ENCODE data around the gene KRTAP4-3. TPM values are rescaled to one million over a fixed set of nuclear protein-coding genes. Genes with fewer than 3 reads are reported as not detected.
"Not testable (repeated sequence)": the region's sequence is repeated elsewhere in the genome, so short reads cannot be mapped to it uniquely, and the experiment has no call there.

Gene KRTAP4-3
- not detected for total RNA-seq

DNA sequence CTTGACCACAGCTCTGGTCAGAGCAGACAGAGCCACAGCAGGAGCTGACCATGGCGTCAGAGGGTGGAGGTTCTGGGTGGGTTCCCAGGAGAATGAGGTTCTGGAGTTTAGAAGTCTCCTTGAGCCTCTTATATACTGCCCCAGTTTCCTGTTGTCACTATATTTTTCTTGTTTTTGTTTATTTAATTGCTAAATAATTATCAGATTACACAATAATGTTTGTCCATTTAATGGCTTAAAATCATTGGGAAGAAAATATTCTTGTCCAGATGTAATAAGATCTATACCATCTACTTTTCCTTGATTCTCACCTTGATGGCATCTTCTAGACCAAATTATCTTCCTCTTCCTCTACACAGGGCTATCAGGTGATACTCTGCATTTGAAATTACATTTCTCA is at the start of gene KRTAP4-3:
Gene KRTAP4-3, minus strand, starts transcription at position 101 of the 400 bp plus-strand sequence. Its CDS starts 49 bp downstream, at position 52.
- ChIA-PET CTCF (no interaction called here), POLR2A (no interaction called here)

DNA sequence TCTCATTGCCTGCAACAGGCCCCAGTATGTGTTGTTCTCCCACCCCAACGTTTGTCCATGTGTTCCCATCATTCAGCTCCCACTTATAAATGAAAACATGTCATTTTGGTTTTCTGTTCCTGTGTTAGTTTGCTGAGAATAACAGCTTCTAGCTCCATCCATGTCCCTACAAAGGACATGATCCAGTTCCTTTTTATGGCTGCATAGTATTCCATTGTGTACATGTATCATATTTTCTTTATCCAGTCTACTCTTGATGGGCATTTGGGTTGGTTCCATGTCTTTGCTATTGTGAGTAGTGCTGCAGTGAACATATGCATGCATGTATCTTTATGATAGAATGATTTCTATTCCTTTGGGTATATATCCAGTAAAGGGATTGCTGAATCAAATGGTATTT is 47.7 kb upstream of the KRTAP4-3 start:
- ChIA-PET CTCF (no interaction called here), POLR2A (no interaction called here)

DNA sequence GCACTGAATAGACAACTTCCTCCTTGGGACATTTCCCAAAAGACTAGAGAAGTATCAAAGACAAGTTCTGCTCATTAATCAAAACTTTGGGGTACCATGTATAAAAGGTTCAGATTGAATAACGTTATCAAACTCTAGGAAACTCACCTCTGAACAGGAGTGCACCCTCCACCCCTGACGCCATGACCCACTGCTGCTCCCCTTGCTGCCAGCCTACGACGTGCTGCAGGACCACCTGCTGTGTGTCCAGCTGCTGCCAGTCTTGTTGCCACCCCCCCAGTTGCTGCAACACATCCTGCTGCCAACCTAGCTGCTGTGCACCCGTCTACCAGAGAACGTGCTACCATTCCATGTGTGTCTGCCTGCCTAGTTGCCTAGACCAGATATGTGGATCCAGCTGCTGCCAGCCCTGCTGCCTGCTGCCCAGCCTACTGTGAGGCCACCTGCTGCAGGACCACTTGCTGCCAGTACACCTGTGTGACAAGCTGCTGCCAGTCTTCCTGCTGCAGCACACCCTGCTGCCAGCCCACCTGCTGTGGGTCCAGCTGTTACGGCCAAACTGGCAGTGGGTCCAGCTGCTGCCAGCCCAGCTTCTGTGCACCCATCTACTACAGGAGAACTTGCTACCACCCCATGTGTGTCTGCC is 44.6 kb upstream of the KRTAP4-3 start:
- POLR2A ChIA-PET, result no interaction called here
- CTCF ChIA-PET, result no interaction called here

DNA sequence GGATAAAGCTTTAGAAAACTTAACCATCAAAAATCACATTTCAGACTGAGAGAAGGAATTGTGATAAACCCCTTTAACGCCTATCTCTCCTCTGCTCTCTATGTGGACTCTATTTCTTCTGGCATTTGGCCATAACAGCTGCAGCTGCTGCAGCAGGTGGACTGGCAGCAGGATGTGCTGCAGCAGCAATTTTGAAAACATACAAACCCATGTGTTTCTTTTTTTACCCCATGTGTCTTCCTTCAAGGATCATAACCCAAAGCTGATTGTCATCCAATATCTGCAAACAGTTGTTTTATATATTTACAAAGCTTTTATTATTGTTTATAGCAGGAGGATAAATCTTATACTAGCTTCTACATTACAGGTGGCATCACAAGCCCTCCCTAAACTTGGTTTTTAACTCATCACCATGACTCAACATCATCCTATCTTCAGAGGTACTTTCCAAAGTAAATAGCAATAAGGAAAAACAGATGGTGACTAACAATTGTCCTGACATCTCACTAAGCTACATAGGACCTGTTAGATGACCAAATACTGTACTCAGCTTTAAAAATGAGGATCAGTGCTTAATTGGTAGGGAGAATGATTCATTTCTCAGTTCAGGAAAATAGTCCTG is 43.9 kb upstream of the KRTAP4-3 start:
- CTCF ChIA-PET, result interaction anchor here (0.9 kb wide), 2 partner anchors 10 to 110 kb away, joined by 3 to 4 read pairs; no protein-coding TSS in a partner anchor
- POLR2A ChIA-PET, result no interaction called here

DNA sequence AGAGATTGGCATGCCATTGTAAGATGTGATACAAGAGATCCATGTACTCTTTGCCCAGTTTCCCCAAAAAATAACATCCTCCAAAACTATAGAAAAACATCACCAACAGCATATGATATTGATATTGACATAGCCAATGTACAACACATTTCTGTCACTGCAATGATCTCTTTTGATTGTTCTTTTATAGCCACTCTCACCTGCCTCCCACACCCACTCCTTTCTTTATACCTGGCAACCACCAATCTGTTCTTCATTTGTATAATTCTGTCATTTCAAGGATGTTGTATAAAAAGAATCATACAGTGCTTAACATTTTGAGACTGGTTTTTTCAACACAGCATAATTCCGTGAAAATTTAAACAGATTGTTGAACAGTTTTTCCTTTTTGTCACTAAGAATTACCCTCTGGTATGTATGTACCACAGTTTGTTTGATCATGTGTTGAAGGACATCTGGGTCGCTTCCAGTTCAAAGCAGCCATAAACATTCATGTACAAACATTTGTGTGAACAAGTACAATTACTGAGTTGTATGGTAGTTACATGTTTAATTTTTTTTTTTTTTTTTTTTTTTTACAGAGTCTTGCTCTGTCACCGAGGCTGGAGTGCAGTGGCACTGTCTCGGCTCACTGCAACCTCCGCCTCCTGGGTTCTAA is 31.5 kb upstream of the KRTAP4-3 start:
- ChIA-PET CTCF (no interaction called here), POLR2A (no interaction called here)

DNA sequence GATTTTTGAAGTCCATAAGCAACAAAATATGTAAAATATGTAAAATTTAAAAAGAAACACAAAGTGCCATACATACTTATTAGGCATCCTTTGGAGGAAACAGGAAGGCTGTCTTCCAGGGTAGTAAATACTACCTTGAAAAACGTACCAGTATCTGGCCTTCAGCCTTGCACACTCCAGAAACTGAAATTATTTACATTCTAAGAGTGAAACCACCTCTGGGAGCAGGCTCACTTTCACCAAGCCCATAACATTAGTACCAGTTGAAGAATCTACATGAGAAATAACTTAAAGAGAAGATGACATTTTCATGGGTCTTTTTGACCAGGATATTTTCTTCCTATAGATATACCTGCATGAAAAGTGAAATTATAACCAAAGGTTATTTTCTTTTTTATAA is 28.0 kb upstream of the KRTAP4-3 start:
- ChIA-PET POLR2A (no interaction called here), CTCF (no interaction called here)

DNA sequence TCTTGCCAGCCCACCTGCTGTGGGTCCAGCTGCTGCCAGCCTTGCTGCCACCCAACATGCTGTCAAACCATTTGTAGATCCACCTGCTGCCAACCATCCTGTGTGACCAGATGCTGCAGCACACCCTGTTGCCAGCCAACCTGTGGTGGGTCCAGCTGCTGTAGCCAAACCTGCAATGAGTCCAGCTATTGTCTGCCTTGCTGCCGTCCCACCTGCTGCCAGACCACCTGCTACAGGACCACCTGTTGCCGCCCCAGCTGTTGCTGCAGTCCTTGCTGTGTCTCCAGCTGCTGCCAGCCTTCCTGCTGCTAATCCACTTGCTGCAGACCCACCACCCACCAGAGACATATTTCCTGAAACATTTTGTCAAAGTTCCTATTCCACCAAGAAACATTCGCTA is 22.3 kb upstream of the KRTAP4-3 start:
- CTCF ChIA-PET, result no interaction called here
- POLR2A ChIA-PET, result no interaction called here

DNA sequence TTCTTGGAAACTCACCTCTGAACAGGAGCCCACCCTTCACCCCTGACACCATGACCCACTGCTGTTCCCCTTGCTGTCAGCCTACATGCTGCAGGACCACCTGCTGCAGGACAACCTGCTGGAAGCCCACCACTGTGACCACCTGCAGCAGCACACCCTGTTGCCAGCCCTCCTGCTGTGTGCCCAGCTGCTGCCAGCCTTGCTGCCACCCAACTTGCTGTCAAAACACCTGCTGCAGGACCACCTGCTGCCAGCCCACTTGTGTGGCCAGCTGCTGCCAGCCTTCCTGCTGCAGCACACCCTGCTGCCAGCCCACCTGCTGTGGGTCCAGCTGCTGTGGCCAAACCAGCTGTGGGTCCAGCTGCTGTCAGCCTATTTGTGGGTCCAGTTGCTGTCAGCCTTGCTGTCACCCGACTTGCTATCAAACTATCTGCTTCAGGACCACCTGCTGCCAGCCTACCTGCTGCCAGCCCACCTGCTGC is 21.9 kb upstream of the KRTAP4-3 start, which contains the start of gene KRTAP9-1:
Gene KRTAP9-1, plus strand, starts transcription at position 51 of the 482 bp plus-strand sequence. Its CDS starts 0 bp downstream, at position 51.
- POLR2A ChIA-PET, CTCF ChIA-PET: not testable (repeated sequence)

DNA sequence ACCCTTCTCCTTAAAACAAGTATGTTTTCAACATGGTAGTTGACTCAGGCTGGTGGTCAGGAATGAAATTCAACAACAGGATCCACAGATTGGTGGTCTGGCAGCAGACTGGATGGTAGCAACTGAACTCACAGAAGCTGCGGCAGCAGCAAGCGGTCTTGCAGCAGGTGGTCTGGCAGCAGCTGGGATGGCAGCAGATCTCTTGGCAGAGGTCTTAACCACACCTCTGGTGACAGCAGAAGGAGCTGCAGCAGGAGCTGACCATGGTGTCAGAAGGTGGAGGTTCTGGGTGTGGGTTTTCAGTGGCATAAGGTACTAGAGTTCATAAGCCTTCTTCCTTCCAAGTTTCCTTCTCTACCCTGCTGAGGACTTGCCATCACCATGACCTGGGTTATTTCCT is 18.9 kb upstream of the KRTAP4-3 start:
- CTCF ChIA-PET, result no interaction called here
- POLR2A ChIA-PET, result no interaction called here

DNA sequence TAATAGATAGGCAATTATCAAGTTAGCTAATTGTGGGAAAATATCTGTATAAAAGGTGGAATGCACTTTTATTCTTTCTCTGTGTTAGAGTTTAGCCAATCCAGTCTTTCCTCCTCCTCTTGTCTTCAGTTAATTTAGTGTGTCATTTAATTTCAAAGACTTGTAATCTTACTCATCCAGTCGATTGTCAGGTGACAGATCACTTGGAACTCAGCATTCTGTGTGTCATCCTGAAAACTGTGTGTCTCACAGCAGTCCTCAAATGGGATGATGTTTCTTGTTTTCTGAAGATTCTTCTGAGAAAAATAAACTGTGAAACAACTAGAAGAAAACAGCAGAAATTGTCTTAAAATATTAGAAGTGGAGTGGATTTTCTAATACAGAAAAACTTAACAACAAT is 17.0 kb upstream of the KRTAP4-3 start:
- ChIA-PET POLR2A (no interaction called here), CTCF (no interaction called here)

DNA sequence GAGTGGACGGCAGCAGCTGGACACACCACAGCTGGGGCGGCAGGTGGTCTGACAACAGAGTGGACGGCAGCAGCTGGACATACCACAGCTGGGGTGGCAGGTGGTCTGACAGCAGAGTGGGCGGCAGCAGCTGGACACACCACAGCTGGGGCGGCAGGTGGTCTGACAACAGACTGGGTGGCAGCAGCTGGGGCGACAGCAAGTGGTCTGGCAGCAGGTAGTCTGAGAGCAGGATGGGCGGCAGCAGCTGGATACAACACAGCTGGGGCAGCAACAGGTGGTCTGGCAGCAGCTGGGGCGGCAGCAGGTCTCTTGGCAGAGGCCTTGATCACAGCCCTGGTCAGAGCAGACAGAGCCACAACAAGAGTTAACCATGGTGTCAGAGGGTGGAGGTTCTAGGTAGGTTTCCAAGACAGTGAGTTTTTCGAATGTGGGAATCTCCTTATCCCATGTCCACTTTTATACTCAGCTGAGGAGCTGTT is 16.5 kb upstream of the KRTAP4-3 start, which contains the start of gene KRTAP4-1:
Gene KRTAP4-1, minus strand, starts transcription at position 432 of the 482 bp plus-strand sequence. Its CDS starts 57 bp downstream, at position 375.
- ChIA-PET CTCF (no interaction called here), POLR2A (no interaction called here)

DNA sequence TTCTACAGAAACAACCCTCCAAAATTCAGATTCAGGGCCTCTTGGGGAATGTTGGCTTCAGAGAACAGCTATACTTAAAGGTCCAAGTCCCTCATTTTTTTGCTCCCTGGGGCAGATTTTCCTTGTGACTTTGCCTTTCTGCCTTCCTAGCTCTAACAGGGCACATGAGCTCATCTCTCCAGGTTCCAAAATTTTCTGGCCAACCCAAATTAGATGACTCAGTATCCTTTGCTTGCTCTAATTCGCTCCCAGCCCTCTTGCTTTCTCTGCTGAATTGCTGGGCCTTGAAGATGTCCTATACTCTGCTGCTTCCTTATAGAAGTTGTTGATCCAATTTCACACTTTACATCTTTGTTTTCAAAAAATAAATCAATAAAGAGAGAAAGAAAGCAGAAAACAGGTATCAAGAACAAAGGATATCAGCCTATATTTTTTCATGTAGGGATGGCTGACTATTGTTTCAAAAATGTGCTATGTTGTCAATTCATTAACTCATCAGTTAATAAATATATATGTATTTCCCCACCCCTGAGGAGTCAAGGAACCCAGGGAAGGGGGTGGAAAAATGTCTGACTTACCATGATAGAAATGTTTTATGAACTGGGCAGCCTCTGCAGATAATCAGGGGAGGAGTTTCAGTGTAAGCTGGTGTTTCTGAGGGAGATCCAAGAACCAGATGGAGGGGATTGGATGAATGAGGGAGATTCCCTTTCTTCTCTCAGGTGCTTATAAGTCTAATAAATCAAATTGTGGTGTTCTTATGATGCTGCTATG is 11.0 kb upstream of the KRTAP4-3 start:
- POLR2A ChIA-PET, result no interaction called here
- CTCF ChIA-PET, result interaction anchor here (0.6 kb wide), 1 partner anchor 143 kb away, joined by 3 read pairs; no protein-coding TSS in a partner anchor

DNA sequence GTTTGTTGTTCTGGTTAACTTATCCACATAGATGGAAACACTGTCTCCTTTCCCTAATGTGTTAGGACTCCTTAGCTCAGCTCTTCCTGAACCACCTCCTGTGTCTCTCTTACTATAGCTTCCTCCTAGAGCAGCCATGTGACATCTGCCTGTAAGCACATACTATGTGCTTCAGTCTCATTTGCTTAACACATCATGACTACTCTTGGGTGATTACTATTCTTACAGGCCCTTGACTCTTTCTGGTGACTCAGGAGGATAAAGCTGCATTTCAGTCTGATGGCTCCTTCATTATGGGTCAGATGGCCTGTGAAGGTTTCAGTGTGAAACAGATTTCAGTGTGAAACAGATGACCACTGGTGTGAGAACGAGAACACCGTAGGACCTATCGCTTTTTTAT is 10.3 kb upstream of the KRTAP4-3 start:
- CTCF ChIA-PET, result no interaction called here
- POLR2A ChIA-PET, result no interaction called here

DNA sequence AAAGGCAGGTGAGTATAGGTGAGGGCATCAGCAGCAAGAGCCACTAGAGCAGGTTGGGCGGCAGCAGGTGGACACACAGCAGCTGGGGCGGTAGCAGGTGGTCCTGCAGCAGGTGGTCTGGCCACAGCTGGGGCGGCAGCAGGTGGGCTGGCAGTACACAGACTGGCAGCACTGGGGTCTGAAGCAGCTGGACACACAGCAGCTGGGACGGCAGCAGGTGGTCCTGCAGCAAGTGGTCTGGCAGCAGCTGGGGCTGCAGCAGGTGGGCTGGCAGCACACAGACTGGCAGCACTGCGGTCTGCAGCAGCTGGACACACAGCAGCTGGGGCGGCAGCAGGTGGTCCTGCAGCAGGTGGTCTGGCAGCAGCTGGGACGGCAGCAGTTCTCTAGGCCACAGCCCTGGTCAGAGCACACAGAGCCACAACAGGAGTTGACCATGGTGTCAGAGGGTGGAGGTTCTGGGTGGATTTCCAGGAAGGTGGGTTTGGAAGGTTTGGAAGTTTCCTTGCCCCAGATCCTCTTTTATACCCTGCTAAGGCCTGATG is 9.8 kb upstream of the KRTAP4-3 start, which contains the start of gene KRTAP4-2:
Gene KRTAP4-2, minus strand, starts transcription at position 495 of the 545 bp plus-strand sequence. Its CDS starts 57 bp downstream, at position 438.
- POLR2A ChIA-PET, result no interaction called here
- CTCF ChIA-PET, result no interaction called here

DNA sequence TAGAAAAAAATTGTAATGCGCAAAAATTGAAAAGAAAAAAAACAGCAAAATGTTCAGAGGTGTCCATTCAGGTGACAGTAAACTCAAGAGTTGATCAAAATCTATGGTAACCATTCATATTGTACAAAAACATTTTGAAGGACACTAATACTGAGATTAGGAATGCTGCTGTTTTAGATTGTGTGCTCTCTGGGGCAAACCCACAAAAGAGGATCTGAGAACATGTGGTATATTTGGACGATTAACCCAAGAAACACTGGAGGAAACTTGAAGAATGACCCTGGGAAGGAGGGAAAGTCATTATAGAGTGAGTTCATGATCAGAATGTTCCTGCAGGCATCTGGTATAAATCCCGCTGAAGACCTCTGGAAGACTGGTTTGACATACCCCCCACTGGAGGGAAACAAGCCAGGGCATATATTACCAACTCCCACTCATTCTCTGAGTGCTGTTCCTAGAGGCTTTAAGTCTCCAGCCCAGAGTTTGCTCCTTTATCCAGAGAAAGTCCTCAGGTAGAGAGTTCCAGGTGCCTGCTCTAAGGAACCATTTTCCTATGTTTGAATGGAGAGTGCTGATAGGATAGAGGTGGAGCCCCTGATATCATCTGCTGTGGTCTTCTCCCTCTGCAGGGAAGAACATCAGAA is 8.8 kb upstream of the KRTAP4-3 start:
- POLR2A ChIA-PET, result no interaction called here
- CTCF ChIA-PET, result no interaction called here

DNA sequence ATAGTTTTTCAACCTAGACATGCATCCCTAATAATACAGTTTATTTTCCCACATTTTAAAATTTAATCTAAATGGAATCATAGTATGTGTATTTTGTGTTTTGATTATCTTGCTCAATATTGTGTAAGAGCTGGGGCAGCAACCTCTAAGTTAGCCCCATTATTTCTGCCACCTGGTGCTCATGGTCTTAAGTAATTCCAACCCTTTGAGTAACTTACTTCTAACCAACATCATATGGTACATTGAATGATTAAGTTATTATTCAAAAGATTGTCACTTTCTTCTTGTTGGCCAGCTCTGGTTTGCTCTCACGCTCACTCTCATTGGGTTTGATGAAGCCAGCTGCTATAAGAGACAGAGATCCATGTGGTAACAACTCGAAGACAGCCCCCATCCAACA is 3.9 kb upstream of the KRTAP4-3 start:
- ChIA-PET CTCF (no interaction called here), POLR2A (no interaction called here)

DNA sequence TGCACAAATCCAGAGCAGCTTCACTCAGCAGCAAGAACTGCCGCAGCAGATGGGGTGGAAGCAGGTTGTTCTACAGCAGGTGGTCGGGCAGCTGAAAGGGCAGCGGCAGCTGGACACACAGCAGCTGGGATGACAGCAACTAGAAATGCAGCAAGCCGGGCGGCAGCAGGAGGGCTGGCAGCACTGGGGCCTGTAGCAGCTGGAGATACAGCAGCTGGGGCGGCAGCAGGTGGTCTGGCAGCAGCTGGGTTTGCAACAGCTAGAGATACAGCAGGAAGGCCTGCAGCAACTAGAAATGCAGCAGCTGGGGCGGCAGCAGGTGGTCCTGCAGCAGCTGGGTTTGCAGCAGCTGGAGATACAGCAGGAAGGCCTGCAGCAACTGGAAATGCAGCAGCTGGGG is 460 bp downstream of the KRTAP4-3 start:
- ChIA-PET CTCF (no interaction called here), POLR2A (no interaction called here)

DNA sequence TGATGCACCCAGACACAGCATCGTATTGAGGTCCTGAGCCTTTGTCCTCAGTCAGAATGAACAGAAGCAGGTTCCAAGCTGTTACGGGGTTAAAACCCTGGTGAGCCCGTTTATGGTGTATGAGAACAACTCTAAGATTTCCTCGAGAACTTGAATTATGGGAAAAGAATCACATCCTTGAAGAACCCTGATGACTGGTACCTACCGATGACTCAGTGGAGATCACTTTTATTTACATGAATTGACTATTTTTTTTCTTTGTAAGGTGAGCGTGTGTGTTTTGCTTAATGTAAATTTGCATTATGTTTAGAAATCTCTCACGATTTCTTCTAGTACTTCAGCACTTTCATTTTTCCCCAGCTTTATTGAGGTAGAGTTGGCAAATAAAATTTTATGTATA is 4.2 kb downstream of the KRTAP4-3 start:
- ChIA-PET POLR2A (no interaction called here), CTCF (no interaction called here)

DNA sequence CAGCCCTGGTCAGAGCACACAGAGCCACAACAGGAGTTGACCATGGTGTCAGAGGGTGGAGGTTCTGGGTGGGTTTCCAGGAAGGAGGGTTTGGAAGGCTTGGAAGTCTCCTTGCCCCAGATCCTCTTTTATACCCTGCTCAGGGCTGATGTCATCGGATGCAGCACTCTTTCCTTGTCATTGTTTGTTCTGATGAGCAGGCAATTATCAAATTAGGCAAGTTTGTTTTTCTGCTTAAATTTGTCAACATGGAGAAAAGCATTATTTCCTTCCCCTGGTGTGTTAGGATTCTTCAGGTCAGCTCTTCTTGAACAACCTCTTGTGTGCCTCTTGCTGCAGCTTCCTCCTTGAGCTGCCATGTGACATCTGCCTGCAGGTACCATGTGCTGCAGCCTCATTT is 7.4 kb downstream of the KRTAP4-3 start, which contains the start of gene KRTAP4-4:
Gene KRTAP4-4, minus strand, starts transcription at position 101 of the 400 bp plus-strand sequence. Its CDS starts 57 bp downstream, at position 44.
- POLR2A ChIA-PET, result no interaction called here
- CTCF ChIA-PET, result no interaction called here
